Activated CD8-positive, alpha-beta T cell treated with anti-CD3 and anti-CD28 coated beads, Interleukin-2, amount 10 ng/mL, durations not matched to agents 7 days and 5 days (primary cell): Measurements from ENCODE around the gene UNC13D. TPM values are rescaled to one million over a fixed set of nuclear protein-coding genes. Genes with fewer than 3 reads are reported as not detected.

Source experiments
- ATAC-seq: fragments of 150-1000 bp; cut with Tn5 transposase; one replicate; pipeline ENCODE4 v1.10.0; 2021; ENCODE audit warnings: moderate library complexity
- CTCF ChIA-PET: fragments of 350-600 bp; sonication (Branson Sonifier 250); formaldehyde crosslinking; loops from one replicate; lab custom pipeline; 2021; ENCODE audit warnings: antibody characterized with exemption; lab: Charles Lee
- POLR2A ChIA-PET: fragments of 350-600 bp; sonication (Branson Sonifier 250); formaldehyde crosslinking; loops from one replicate; lab custom pipeline; 2021; ENCODE audit warnings: antibody characterized with exemption; lab: Charles Lee
- DNase-seq: peaks from one replicate; pipeline ENCODE4 v3.0.0-alpha.2; 2020
- H3K27ac Mint-ChIP-seq: one replicate; pipeline ENCODE4 v1.8.0; 2021; ENCODE audit warnings: mild to moderate bottlenecking, mixed read lengths
- H3K27me3 Mint-ChIP-seq: one replicate; pipeline ENCODE4 v1.8.0; 2021; ENCODE audit warnings: low read depth, mixed read lengths
- H3K36me3 Mint-ChIP-seq: one replicate; pipeline ENCODE4 v1.8.0; 2021; ENCODE audit warnings: low read depth, mixed read lengths
- H3K4me1 Mint-ChIP-seq: one replicate; pipeline ENCODE4 v1.8.0; 2021; ENCODE audit warnings: low read depth, mixed read lengths
- H3K4me3 Mint-ChIP-seq: one replicate; pipeline ENCODE4 v1.8.0; 2021; ENCODE audit warnings: mild to moderate bottlenecking, mixed read lengths
- H3K9me3 Mint-ChIP-seq: one replicate; pipeline ENCODE4 v1.8.0; 2022; ENCODE audit warnings: mixed read lengths; ENCODE audit not compliant: insufficient read depth
- total RNA-seq, 2 experiments: library from RNA; stranded (reverse); gene quantifications; one replicate each; pipeline ENCODE4 v1.2.3, GENCODE V29; 2021

The UNC13D gene
- total RNA-seq, 2 experiments from 2014 or later, result 234 to 249 TPM

GRCh38 chr17:75881678-75882454, 37.7 kb upstream of the UNC13D start:
- ATAC-seq, result no peak
- DNase-seq, result no peak
- Mint-ChIP-seq H3K4me1 (peaks cover 25% of the 10 kb centered on the region), H3K27me3 (peaks cover 8% of the 10 kb centered on the region), H3K36me3 (peaks cover 6% of the 10 kb centered on the region), H3K4me3 (peak overlapping the region; percentile 12), H3K27ac (peak overlapping the region; percentile 60), H3K9me3 (no peaks in the 10 kb centered on the region)
- POLR2A ChIA-PET, result interaction anchor here (1.2 kb wide), 1 partner anchor 14 kb away, joined by 5 read pairs; no protein-coding TSS in a partner anchor
- CTCF ChIA-PET, result interaction anchor here (0.6 to 14.5 kb wide), 4 partner anchors 8 to 124 kb away, joined by 3 to 307 read pairs (median 4); partner anchors contain the start of gene WBP2

DNA sequence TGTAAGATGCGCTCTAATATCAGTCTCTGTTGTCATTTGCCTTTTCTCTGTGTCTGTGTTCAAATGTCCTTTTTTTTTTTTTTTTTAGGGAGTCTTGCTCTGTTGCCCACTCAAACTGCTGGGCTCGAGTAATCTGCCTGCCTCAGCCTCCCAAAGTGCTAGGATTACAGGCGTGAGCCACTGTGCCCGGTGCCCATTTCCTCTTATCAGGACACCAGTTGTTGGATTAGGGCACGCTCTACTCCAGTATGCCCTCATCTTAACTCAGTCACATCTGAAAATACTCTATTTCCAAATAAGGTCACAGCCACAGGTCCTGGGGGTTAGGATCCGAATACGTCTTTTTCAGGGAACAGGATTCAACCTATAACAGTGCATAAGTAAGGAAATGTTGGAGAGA, 36.1 kb upstream of the UNC13D start:
- peaks cover 18% of the 10 kb centered on the region for H3K36me3 Mint-ChIP-seq
- H3K27ac Mint-ChIP-seq, result no peak overlapping the region
- peak overlapping the region; percentile 18 for H3K4me3 Mint-ChIP-seq
- H3K9me3 Mint-ChIP-seq, result no peaks in the 10 kb centered on the region
- ChIA-PET CTCF (interaction anchor here (5.7 to 14.5 kb wide), 2 partner anchors 16 to 21 kb away, joined by 80 to 307 read pairs; partner anchors contain the start of genes TRIM65 and WBP2), POLR2A (interaction anchor here (1.0 kb wide), 1 partner anchor 9 kb away, joined by 3 read pairs; no protein-coding TSS in a partner anchor)
- ATAC-seq, result no peak
- no peak for DNase-seq
- H3K4me1 Mint-ChIP-seq, result peaks cover 41% of the 10 kb centered on the region
- peaks cover 8% of the 10 kb centered on the region for H3K27me3 Mint-ChIP-seq

DNA sequence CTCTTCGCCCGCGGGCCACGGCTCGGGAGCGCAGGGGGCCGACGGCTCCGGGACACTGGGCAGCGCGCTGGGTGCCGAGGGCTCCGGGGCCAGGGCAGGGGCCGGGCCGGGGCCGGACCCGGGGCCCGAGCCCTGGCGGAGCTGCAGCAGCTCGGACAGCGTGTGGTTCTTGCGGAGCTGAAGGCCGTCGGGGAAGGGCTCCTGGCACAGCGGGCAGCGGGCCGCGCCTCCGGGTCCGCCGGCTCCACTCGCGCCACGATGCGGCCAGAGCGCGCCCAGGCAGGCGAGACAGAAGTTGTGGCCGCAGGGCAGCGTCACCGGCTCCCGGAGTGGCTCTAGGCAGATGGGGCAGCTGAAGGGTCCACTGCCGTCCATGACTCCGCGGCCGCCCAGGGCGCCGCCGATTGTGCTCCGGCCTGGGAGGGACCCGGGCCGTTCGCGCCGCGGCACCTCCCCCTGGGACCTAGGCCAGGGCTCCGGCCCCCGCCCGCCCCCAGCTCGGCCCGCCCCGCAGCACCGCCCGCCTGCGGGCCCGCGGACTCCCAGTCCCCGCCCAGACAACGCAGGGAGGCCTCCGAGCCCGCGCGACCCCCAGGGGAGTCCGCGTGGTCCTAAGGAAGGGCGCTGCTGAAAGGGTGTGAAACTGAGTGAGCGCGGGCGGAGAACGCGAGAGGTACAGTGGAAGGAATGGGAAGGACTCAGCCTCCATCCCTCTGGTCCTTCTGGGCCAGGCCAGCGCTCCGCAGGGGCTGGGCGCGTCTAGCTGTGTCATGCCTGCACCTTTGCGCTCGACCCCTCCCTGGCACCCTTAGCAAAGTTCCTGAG, 34.2 kb upstream of the UNC13D start, which contains the start of gene TRIM47:
TRIM47 (minus strand) TSS at position 408 of the 825 bp plus-strand sequence; CDS start at position 375, 33 bp downstream.
- H3K4me3 Mint-ChIP-seq, result peak within 1 kb of the TSS; percentile 91

DNA sequence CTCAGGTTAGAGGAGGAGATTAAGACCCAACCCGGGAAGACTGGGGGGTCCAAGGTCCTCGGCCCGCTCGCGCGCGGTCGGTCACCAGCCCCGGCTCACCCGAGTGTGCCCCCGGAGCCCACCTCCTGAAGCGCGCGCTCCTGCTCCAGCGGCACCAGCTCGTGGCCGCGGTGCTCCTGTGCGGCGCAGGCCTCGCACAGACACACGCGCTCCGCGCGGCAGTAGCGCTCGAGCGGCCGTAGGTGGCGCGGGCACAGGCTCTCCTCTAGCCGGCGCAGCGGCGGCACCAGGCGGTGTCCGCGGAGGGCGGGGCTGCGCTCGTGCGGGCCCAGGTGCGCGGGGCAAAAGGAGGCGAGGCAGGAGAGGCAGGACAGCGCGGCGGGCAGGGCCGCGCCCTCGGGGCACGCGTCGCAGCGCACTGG, 33.6 kb upstream of the UNC13D start:
- CTCF ChIA-PET, result interaction anchor here (0.6 to 14.5 kb wide), 23 partner anchors 9 to 496 kb away, joined by 3 to 307 read pairs (median 4); partner anchors contain the start of genes GALK1, MRPL38, TRIM65 and WBP2
- ATAC-seq (peak; percentile 77), DNase-seq (peak; percentile 82)
- POLR2A ChIA-PET, result interaction anchor here (0.7 to 3.9 kb wide), 12 partner anchors 13 to 102 kb away, joined by 3 to 24 read pairs (median 4); partner anchors contain the start of gene WBP2
- Mint-ChIP-seq H3K36me3 (peaks cover 26% of the 10 kb centered on the region), H3K4me3 (peak overlapping the region; percentile 91), H3K9me3 (no peaks in the 10 kb centered on the region), H3K27ac (peak overlapping the region; percentile 92), H3K27me3 (peaks cover 8% of the 10 kb centered on the region), H3K4me1 (peaks cover 54% of the 10 kb centered on the region)

More for the DNA sequence above, 34.2 kb upstream of the UNC13D start, which contains the start of gene TRIM47:
- ATAC-seq, result peak; percentile 12
- DNase-seq, result peak; percentile 64
- H3K27ac Mint-ChIP-seq, result peak within 1 kb of the TSS; percentile 92
- peaks cover 8% of the 10 kb centered on the region for H3K27me3 Mint-ChIP-seq
- H3K4me1 Mint-ChIP-seq, result peaks cover 51% of the 10 kb centered on the region
- ChIA-PET CTCF (interaction anchor here (0.6 to 14.5 kb wide), 20 partner anchors 9 to 401 kb away, joined by 3 to 307 read pairs (median 4); partner anchors contain the start of genes GALK1, TRIM65 and WBP2), POLR2A (interaction anchor here (1.0 to 3.9 kb wide), 10 partner anchors 14 to 103 kb away, joined by 3 to 24 read pairs (median 4); partner anchors contain the start of gene WBP2)
- no peaks in the 10 kb centered on the region for H3K9me3 Mint-ChIP-seq
- peaks cover 26% of the 10 kb centered on the region for H3K36me3 Mint-ChIP-seq

DNA sequence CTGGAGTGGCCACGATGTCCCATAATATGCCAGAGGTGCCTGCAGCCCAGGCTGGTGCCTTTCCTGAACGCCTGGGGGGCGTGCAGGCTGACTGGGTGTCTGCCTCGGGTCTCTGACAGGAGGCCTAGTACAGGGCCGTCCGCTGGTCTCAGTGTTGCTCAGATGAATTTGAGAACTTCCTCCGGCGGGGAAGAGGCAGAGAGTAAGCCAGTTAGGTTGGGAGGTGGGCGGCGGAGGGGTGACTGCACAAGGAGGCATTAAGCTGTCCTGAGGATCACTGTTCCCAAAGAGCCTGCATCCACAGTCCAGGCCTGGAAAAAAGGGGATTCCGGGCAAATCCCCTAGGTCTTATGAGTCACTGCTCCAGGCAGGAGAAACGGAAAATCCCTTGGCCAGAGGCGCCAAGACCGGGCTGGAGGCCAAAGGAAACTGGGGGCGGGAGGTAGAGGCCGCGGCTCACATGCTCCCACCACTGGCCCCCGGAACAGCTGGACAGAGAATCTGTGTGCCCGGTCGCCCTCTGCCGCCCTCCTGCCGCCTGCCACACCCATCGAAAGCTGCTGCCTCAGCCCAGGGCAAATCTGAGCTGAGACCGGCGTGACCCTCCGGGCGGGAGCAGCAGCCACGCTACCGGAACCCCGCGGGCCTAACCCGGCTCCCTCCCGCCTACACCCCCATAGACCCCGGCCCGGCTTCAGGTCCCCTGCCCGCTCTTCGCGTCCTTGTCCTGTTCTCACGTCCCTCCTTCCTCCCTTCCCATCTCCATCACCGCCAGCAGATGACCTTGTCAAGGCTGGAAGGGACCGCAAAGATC, 32.9 kb upstream of the UNC13D start:
- peaks cover 8% of the 10 kb centered on the region for H3K27me3 Mint-ChIP-seq
- CTCF ChIA-PET, result interaction anchor here (0.6 to 14.5 kb wide), 20 partner anchors 10 to 496 kb away, joined by 3 to 307 read pairs (median 4); partner anchors contain the start of genes MRPL38, TRIM65 and WBP2
- POLR2A ChIA-PET, result interaction anchor here (0.7 to 3.9 kb wide), 11 partner anchors 12 to 103 kb away, joined by 3 to 24 read pairs (median 4); partner anchors contain the start of gene WBP2
- H3K4me3 Mint-ChIP-seq, result peak overlapping the region; percentile 91
- DNase-seq, result peak; percentile 56
- ATAC-seq, result peak; percentile 17
- H3K36me3 Mint-ChIP-seq, result peaks cover 26% of the 10 kb centered on the region
- H3K27ac Mint-ChIP-seq, result peak overlapping the region; percentile 92
- peaks cover 56% of the 10 kb centered on the region for H3K4me1 Mint-ChIP-seq
- H3K9me3 Mint-ChIP-seq, result no peaks in the 10 kb centered on the region

GRCh38 chr17:75876190-75876937, 32.2 kb upstream of the UNC13D start:
- Mint-ChIP-seq H3K4me3 (peak overlapping the region; percentile 91), H3K27ac (peak overlapping the region; percentile 92), H3K27me3 (peaks cover 4% of the 10 kb centered on the region), H3K9me3 (no peaks in the 10 kb centered on the region), H3K4me1 (peaks cover 49% of the 10 kb centered on the region), H3K36me3 (peaks cover 26% of the 10 kb centered on the region)
- ChIA-PET CTCF (interaction anchor here (0.8 to 14.5 kb wide), 14 partner anchors 13 to 124 kb away, joined by 3 to 307 read pairs (median 8); partner anchors contain the start of genes CDK3, GALK1, MRPL38 and TRIM65), POLR2A (interaction anchor here (0.6 to 3.9 kb wide), 19 partner anchors 9 to 194 kb away, joined by 3 to 23 read pairs (median 4); partner anchors contain the start of genes ACOX1, TEN1, TRIM65 and UNK)
- peak; percentile 91 for DNase-seq
- ATAC-seq, result peak; percentile 64

GRCh38 chr17:75875940-75876189, 31.7 kb upstream of the UNC13D start:
- Mint-ChIP-seq H3K27ac (peak overlapping the region; percentile 92), H3K27me3 (peaks cover 4% of the 10 kb centered on the region), H3K36me3 (peaks cover 26% of the 10 kb centered on the region), H3K4me1 (peaks cover 47% of the 10 kb centered on the region), H3K4me3 (peak overlapping the region; percentile 91), H3K9me3 (no peaks in the 10 kb centered on the region)
- DNase-seq (no peak), ATAC-seq (no peak)
- ChIA-PET CTCF (interaction anchor here (0.8 to 14.5 kb wide), 12 partner anchors 13 to 125 kb away, joined by 3 to 307 read pairs (median 8); partner anchors contain the start of genes CDK3, GALK1, MRPL38 and TRIM65), POLR2A (interaction anchor here (0.6 to 3.9 kb wide), 16 partner anchors 9 to 194 kb away, joined by 3 to 23 read pairs (median 4); partner anchors contain the start of genes ACOX1, TEN1, TRIM65 and UNK)

- Mint-ChIP-seq H3K9me3 (no peaks in the 10 kb centered on the region), H3K27me3 (peaks cover 7% of the 10 kb centered on the region), H3K4me3 (peak overlapping the region; percentile 91), H3K4me1 (peaks cover 49% of the 10 kb centered on the region), H3K27ac (peak overlapping the region; percentile 92), H3K36me3 (peaks cover 26% of the 10 kb centered on the region)
- ChIA-PET CTCF (interaction anchor here (0.8 to 14.5 kb wide), 12 partner anchors 14 to 125 kb away, joined by 3 to 307 read pairs (median 8); partner anchors contain the start of genes CDK3, GALK1, MRPL38 and TRIM65), POLR2A (interaction anchor here (0.9 to 3.9 kb wide), 14 partner anchors 8 to 122 kb away, joined by 3 to 23 read pairs (median 4); partner anchors contain the start of genes ACOX1, TEN1, TRIM65 and UNK)
- no peak for DNase-seq
- no peak for ATAC-seq
Measured at GRCh38 chr17:75875182-75875939, 31.2 kb upstream of the UNC13D start.
